HG02571 (cell line): Measurements from ENCODE around the gene PLEKHH1.

Experiments used
- ATAC-seq: cut with Tn5 transposase; IDR thresholded peaks from one replicate; pipeline ENCODE4 v1.9.1; 2021; ENCODE audit warnings: mild to moderate bottlenecking, moderate library complexity; ENCODE audit not compliant: unreplicated experiment

The PLEKHH1 gene

DNA sequence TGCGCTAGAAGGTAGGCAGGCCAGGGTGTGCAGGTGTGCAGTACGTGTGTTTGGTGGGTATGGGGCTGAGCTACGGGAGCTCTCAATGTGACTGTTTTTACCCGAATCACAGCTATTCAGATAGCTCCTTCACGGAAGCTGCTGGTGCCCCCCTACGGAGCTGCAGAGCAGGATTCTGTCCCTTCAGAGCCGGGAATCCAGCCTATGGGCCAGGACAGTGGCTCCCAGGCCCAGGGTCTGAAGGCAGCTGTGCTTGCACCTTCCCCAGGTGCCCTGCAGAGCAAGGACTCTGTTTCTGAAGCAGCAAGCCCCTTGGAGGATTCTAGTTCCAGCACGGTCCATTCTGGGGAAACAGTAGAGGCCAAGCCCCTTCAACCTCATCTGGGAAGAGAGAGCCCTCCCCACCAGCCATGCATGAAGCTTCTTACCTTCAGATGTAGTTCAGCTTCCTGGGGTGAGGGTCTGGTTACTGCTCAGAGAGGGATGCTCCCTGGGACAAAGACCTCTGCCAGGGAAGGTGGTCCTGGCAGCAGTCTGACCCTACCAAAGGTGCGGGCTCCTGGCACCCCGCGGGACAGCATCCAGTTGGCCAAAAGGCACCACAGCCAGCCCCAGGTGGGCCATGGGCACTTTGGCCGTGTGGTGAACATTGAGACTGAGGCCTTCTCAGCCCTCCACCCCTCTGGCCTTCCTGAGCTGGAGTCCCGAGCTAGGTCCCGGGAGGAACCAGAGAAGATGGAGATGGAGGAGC is 29.1 kb downstream of the PLEKHH1 start:
- no peak for ATAC-seq

DNA sequence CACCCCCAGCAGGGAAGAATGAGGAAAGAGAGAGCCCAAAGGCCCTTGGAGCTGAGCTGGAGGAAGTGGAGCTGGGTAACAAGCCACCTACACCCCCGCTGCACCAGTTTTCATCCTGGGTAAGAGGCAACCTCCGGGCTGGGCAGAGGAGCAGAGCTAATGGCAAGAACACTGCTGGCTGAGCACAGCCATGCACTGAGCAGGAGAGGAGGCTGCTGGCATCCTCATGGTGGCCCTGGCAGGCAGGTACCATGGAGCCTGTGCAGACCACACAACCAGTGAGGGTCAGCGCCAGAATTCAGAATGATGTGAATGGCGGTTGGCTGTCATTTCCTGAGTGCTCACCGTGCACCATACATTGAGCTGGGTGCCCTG is 29.7 kb downstream of the PLEKHH1 start:
- no peak for ATAC-seq

DNA sequence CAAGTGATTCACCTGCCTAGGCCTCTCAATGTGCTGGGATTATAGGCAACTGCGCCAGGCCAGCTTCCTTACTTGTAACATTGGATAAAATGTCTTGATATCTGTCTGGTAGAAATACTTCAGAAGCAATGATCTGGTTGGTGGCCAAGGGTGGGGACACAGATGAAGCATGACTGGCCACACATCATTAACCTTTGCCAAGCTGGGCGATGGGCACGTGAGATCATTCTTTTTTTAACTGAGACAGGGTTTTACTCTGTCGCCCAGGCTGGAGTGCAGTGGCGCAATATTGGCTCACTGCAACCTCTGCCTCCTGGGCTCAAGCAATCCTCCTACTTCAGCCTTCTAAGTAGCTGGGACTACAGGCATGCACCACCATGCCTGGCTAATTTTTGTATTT is 31.1 kb downstream of the PLEKHH1 start:
- ATAC-seq = no peak

DNA sequence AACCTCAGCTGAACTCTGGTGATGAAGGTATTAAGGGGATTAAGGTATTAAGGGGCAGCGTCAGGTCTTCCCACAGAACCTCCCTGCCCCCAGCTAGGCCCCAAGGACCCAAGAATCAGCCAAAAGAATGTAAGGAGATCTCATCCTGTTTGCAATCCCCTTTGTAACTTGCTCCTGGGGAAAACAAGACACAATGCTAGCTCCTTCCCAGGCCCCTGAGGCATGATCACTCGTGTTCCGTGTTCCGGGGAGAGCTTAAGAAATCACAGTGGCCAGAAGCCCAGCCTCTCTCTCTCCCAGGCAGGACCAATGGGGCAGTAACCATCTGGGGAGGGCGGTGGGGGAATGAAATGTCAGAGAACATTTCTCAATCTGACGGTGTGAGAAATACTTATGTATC is 33.8 kb downstream of the PLEKHH1 start:
- no peak for ATAC-seq

DNA sequence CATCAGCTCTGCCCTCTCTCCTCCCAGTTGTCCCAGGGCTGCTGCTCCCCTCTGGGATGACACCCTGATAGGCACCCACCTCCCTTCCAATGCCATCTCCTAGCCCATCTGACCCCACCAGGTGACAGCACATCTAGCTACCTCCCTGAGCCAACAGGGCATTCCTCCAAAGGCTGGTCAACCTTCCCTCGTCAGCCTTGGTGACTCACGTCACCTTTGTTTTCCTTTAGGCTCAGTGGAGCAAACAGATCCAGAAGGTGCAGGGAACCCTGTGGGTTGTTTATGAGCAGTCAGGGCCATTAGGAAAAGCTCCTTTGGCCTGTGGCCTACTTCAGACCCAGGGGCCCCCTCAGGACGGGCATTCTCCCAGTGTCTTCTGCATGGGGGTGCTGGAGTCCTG is 34.6 kb downstream of the PLEKHH1 start:
- no peak for ATAC-seq

DNA sequence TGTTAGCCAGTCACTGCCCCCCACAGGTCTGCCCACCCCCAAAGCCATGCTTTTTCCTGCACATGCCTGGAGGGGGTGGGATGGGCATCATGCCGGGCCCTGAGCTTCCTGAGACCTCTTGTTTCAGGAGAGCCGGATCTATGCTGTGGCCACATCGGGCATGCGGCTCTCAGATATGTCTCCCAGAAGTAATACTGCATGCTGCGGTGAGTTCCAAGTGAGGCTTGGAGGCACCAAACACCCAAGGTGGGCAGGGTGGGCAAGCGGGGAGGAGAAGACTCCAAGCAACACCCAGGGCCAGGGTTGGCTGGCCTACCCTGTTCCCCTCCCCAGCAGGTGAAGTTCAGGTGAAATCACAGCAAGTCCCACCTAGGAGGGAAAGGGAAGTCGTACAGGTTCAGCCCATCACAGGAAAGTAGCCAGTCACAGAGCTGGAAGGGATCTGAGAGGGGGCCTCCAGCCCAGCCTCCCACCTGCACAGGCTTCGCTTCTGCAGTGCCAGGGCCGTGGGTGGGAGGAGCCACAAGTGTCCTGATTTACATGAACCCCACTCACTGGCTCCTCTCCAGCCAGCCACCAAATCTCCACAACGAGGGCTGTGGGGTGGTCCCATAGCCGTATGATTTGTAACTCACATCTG is 36.0 kb downstream of the PLEKHH1 start:
- ATAC-seq = no peak

DNA sequence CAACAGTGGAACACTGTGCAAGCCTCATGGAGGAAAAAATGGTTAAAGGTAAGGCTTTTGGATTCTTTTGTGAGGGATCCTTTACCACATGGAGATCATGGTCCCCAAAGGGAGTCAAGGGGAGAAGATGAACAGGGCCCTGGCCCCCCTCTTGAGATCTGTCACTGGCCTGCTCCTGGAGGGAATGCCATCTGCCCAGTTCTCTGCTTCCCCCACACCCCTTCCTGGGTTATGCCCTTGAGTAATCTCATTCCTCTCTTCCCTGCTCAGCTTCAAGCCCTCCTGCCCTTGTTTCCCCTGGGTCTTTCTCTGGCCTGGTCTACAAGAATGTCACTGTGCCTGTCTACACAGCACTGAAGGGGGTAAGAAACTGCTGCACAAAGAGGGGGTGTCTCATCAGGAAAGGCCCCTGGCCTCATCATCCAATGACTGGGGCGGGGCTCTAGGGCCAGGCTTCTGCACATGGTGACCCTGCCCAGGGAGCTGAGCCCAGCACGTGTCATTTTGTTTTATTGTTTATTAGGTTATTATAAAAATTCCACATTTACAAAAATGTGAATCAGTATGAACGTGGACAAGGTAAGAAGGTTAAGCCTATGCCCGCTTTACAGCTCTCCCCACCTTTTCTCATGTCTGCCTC is 36.7 kb downstream of the PLEKHH1 start:
- ATAC-seq = no peak

- ATAC-seq = no peak
Measured at GRCh38 chr14:67570453-67570852, 37.4 kb downstream of the PLEKHH1 start.

- peak; percentile 54 for ATAC-seq
Measured at GRCh38 chr14:67571275-67571990, 38.3 kb downstream of the PLEKHH1 start.

- ATAC-seq = no peak
Measured at GRCh38 chr14:67571991-67572323, 38.9 kb downstream of the PLEKHH1 start.

DNA sequence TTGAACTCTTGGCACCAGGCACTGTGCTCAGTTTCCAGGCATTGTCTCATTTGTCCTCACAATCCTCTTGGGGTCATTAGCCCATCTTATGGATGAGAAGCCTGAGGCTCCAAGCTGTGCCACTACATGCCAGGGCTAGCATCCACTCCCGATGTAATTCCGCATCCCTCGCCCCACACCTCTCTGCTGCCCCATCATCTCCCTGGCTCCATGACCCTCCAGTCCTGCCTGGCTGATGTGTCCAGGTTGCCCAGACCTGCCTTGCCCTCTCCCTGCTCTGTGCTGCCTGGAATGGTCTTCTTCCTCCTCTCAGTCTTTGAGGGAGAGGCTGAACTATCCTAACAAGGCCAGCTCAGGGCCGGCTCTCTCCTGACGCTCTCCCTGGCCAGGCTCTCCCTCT is 39.5 kb downstream of the PLEKHH1 start:
- no peak for ATAC-seq

GRCh38 chr14:67573228-67574010 is 40.3 kb downstream of the PLEKHH1 start:
- ATAC-seq = no peak

DNA sequence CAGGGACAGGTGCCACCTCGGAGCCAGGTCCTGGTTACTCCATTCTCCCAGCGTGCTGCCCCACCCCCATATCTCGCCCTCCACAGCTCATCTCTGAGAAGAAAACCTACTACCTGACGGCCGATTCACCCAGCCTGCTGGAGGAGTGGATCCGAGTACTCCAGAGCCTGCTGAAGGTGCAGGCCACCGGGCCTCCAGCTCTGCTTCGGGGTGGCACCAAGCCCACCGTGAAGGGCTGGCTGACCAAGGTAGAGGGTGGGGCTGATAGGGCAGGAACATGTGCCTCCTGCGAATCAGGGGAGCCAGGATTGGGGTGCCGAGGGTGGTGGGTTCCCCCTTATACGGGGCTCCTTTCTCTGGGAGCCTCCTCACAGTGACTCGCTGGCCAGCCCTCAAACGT is 41.1 kb downstream of the PLEKHH1 start:
- ATAC-seq = no peak

GRCh38 chr14:67574806-67575205 is 41.7 kb downstream of the PLEKHH1 start:
- no peak for ATAC-seq

DNA sequence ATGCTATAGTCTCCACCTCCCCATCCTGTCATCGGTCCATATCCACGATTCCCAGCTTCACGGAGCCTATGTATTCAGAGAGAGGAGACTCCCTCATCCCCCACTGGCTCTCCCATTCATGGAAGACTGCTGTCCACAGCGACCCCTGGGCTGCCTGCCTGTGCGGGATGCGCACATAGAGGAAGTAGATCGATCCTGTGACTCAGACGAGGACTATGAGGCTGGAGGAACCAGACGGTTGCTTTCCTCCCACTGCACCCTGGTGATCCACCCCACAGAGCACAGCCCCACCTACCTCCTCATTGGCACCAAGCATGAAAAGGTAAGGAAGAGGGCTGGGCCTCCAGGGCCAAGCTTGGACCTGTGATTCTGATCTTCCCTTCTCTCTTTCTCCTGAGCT is 42.6 kb downstream of the PLEKHH1 start:
- no peak for ATAC-seq

DNA sequence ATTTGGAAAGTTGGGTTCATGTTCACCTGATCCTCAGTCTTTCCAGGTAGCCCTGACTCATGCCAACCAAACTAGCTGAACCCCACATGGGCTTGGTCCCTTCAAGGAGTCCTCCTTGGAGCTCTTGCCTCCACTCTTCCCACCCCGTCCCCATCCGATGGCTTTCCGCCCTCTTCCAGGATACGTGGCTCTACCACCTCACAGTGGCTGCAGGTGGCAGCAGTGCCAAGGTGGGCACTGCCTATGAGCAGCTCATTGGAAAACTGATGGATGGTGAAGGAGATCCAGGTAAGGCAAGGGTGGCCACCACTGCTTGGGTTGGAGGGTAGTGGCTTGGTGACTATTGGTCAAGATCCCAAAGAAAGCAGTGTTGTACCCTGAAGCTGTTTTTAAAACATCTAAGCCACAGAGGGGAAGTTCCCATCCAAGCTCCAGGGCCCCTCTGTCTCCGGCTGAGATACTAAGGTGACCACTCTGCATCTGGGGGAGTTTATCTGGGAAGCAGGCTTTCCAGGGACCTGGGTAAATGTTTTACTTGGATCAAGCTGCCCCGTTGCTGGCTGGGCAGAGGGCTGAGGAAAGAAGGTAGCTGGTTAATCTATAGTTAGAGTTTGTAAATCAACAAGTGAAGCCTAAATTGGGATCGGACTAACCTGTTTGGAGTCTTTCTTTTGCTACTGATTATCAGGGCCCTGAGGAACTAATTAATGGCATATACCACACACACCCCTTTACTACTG is 43.3 kb downstream of the PLEKHH1 start:
- ATAC-seq = no peak

DNA sequence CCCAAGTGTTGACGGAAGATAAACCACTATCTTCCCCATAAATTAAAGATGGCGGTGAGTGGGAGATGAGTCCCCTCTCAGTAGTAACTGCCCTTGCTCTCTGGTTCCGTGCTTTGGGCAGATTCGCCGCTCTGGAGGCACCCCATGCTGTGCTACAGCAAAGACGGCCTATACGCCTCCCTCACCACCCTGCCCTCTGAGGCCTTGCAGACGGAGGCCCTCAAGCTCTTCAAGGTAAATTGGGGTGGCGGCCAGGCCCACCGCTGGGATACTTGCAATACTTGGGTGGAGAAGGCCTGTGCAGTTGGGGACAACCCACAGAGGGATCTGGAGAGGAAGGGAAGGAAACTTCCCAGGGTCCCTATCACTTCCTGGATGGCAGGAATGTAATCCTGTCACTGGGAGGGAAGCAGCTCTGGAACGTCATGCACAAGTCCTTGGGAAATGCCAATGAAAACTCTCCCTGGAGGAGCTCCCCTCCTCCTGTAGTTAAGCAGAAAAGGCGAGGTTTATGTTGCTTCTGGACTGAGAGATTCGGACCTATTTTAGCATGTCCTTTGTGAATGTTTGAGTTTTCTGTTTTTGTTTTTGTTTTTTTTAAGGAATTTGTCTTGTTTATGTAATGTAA is 44.2 kb downstream of the PLEKHH1 start:
- no peak for ATAC-seq

DNA sequence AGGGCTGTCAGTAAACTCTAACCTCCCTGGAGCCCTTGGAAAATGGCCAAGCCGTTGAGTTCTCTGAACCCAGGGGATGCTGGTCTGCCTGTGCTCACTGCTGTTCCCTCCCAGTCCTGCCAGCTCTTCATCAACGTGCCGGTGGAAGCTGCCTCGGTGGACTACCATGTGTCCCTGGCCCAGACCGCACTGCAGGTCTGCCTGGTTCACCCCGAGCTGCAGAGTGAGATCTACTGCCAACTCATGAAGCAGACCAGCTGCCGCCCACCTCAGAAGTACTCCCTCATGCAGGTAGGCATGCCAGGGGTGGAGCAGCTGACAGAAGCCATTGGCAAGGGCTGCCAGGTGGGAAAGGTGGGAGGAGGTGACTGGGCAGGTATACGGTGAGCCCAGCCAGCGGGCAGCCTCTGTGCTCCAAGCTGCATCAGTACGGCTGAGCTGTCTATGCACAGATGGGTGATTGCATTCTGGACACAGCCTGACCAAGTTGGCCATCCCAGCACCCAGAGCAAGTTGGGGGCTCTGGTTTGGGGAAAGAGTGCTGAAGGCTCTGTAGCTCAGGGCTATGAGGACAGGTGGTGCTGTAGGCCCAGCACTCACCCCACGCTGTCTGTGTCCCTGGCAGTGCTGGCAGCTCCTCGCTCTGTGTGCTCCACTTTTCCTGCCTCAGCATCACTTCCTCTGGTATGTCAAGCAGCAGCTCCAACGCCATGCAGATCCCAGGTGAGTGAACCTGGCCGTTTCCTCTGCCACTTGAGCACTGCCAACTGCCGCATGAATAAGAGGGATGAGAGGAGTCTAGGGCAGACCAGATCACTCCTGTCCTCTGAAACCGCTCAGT is 45.0 kb downstream of the PLEKHH1 start:
- ATAC-seq = no peak

- ATAC-seq = no peak
Measured at GRCh38 chr14:67579040-67579439, 46.0 kb downstream of the PLEKHH1 start.
